Inflammatory macrophage treated with lipopolysaccharide for 4 hours (primary cell): Measurements from ENCODE around the gene EPHA2.
A peak's percentile ranks its signal among the peaks of the same experiment; 100 is the strongest.
"Not testable (repeated sequence)": the region's sequence is repeated elsewhere in the genome, so short reads cannot be mapped to it uniquely, and the experiment has no call there.

Experiments used
- DNase-seq: peaks from one replicate; pipeline ENCODE4 v3.0.0-alpha.2; 2020

The EPHA2 gene

GRCh38 chr1:16167331-16168143, 11.7 kb upstream of the EPHA2 start:
- no peak for DNase-seq

GRCh38 chr1:16166117-16166516, 10.2 kb upstream of the EPHA2 start:
- DNase-seq = no peak

GRCh38 chr1:16165548-16165947, 9.7 kb upstream of the EPHA2 start:
- no peak for DNase-seq

- DNase-seq = no peak
These were observed 9.2 kb upstream of the EPHA2 start for GRCh38 chr1:16165073-16165364.

GRCh38 chr1:16164213-16165072, 8.6 kb upstream of the EPHA2 start:
- DNase-seq = peak; percentile 73

GRCh38 chr1:16163608-16164212, 7.8 kb upstream of the EPHA2 start:
- DNase-seq = not testable (repeated sequence)

GRCh38 chr1:16162163-16162822, 6.4 kb upstream of the EPHA2 start:
- no peak for DNase-seq

- no peak for DNase-seq
These were observed 5.8 kb upstream of the EPHA2 start for GRCh38 chr1:16161717-16162116.

- DNase-seq = no peak
These were observed 3.3 kb upstream of the EPHA2 start for GRCh38 chr1:16158993-16159831.

GRCh38 chr1:16158025-16158424, 2.2 kb upstream of the EPHA2 start:
- DNase-seq = no peak

GRCh38 chr1:16156848-16157495, 1.1 kb upstream of the EPHA2 start:
- DNase-seq = peak; percentile 80

GRCh38 chr1:16153999-16154673, 1.7 kb downstream of the EPHA2 start:
- DNase-seq = no peak

- no peak for DNase-seq
These were observed 2.5 kb downstream of the EPHA2 start for GRCh38 chr1:16153096-16153998.

GRCh38 chr1:16152481-16153087, 3.3 kb downstream of the EPHA2 start:
- no peak for DNase-seq

GRCh38 chr1:16151995-16152384, 3.9 kb downstream of the EPHA2 start:
- DNase-seq = no peak

GRCh38 chr1:16151196-16151994, 4.5 kb downstream of the EPHA2 start:
- no peak for DNase-seq

GRCh38 chr1:16150508-16150907, 5.4 kb downstream of the EPHA2 start:
- DNase-seq = no peak

- DNase-seq = no peak
These were observed 6.0 kb downstream of the EPHA2 start for GRCh38 chr1:16149702-16150488.
